Activated CD4-positive, CD25-positive, alpha-beta regulatory T cell treated with anti-CD3 and anti-CD28 coated beads, Interleukin-2, amount 50 U/mL, for 24 hours (primary cell): Measurements from ENCODE around the gene FBXO47.
A peak's percentile ranks its signal among the peaks of the same experiment; 100 is the strongest.
"Not testable (repeated sequence)": the region's sequence is repeated elsewhere in the genome, so short reads cannot be mapped to it uniquely, and the experiment has no call there.

Experiments
- ATAC-seq, 2 donors: fragments of 150-1000 bp; cut with Tn5 transposase; one replicate each; pipeline ENCODE4 v1.10.0; 2021; ENCODE audit warnings: mild to moderate bottlenecking in 1 of 2, moderate library complexity in 1 of 2

FBXO47 gene

DNA sequence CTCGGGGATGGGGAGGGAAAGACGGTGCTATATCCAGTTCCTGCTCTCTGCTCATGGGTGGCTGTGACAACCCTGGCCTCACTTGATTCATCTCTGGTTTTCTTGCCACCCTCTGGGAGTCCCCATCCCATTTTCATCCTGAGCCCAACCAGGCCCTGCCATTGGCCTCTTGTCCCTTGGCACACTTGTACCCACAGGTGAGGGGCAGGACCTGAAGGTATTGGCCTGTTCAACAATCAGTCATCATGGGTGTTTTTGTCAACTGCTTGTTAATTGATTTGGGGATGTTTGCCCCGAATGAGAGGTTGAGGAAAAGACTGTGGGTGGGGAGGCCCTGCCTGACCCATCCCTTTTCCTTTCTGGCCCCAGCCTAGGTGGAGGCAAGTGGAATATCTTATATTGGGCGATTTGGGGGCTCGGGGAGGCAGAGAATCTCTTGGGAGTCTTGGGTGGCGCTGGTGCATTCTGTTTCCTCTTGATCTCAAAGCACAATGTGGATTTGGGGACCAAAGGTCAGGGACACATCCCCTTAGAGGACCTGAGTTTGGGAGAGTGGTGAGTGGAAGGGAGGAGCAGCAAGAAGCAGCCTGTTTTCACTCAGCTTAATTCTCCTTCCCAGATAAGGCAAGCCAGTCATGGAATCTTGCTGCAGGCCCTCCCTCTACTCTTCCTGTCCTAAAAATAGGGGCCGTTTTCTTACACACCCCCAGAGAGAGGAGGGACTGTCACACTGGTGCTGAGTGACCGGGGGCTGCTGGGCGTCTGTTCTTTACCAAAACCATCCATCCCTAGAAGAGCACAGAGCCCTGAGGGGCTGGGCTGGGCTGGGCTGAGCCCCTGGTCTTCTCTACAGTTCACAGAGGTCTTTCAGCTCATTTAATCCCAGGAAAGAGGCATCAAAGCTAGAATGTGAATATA is 46.6 kb downstream of the FBXO47 start:
- no peak for ATAC-seq

DNA sequence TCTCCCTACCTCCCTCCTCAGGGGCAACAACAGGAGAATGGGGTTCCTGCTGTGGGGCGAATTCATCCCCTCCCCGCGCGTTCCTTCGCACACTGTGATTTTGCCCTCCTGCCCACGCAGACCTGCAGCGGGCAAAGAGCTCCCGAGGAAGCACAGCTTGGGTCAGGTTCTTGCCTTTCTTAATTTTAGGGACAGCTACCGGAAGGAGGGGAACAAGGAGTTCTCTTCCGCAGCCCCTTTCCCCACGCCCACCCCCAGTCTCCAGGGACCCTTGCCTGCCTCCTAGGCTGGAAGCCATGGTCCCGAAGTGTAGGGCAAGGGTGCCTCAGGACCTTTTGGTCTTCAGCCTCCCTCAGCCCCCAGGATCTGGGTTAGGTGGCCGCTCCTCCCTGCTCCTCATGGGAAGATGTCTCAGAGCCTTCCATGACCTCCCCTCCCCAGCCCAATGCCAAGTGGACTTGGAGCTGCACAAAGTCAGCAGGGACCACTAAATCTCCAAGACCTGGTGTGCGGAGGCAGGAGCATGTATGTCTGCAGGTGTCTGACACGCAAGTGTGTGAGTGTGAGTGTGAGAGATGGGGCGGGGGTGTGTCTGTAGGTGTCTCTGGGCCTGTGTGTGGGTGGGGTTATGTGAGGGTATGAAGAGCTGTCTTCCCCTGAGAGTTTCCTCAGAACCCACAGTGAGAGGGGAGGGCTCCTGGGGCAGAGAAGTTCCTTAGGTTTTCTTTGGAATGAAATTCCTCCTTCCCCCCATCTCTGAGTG is 47.7 kb downstream of the FBXO47 start:
- ATAC-seq: no peak

DNA sequence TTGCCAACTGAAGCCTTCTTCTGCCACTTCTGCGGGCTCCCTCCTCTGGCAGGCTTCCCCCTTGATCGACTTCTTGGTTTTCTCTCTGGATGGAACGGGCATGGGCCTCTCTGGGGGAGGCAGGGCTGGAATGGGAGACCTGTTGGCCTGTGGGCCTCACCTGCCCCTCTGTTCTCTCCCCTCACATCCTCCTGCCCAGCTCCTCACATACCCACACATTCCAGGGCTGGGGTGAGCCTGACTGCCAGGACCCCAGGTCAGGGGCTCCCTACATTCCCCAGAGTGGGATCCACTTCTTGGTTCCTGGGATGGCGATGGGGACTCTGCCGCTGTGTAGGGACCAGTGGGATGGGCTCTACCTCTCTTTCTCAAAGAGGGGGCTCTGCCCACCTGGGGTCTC is 48.3 kb downstream of the FBXO47 start:
- ATAC-seq: no peak

DNA sequence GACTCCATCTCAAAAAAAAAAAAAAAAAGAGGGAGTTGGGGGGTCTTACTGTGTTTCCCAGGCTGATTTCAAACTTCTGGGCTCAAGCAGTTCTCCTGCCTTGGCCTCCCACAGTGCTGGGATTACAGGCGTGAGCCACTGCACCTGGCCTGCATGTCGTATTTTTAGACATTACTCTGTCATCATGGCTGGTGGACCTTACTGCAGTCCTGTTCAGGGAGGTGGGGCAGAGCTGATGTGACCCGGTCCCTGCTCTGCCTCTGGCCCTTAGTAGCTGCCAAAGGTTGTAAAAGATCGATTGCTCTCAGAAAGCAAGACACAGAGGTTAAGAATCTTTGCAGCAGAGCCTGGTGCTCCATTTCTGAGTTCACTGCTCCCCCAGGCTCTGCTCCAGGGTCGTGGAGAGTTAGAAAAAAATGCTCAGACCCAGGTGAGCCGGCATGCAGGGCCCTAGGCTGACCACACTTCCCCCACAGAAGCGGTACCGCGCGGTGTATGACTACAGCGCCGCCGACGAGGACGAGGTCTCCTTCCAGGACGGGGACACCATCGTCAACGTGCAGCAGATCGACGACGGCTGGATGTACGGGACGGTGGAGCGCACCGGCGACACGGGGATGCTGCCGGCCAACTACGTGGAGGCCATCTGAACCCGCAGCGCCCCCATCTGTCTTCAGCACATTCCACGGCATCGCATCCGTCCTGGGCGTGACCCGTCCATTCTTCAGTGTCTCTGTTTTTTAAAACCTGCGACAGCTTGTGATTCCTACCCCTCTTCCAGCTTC is 48.9 kb downstream of the FBXO47 start:
- no peak for ATAC-seq

DNA sequence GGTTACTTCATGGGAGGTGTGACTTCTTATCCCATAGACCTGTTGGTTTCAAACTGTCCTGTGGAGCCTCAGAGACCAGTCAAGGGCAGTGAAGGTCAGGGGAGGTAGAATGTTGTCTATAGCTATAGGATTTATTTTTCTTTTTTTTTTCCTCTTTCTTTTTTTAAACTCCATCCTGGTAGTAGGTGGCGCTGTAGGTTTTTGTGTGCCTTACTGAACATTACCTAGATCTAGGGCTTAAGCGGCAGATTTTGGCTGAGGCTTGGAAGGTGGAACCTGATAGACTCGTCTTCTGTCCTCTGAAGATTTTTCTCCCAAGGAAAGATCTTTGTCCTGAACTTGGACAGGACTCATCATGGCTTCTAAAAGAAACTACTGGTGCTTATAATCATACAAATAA is 49.9 kb downstream of the FBXO47 start:
- no peak for ATAC-seq

DNA sequence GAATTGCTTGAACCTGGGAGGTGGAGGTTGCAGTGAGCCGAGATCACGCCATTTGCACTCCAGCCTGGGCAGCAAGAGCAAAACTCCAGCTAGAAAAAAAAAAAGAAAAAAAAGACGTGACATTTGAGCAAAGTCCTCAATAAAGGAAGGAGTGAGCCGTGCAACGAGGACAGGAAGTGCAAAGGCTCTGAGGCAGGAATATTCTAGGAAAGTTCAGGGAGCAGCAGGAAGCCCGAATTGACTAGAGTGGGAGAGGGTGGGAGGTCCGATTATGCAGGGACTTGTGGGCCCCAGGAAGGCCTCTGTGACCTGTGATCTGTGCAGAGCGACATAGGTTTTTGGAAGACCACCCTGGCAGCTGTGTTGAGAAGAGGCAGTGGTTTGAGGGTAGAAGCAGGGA is 50.4 kb downstream of the FBXO47 start:
- ATAC-seq: no peak

DNA sequence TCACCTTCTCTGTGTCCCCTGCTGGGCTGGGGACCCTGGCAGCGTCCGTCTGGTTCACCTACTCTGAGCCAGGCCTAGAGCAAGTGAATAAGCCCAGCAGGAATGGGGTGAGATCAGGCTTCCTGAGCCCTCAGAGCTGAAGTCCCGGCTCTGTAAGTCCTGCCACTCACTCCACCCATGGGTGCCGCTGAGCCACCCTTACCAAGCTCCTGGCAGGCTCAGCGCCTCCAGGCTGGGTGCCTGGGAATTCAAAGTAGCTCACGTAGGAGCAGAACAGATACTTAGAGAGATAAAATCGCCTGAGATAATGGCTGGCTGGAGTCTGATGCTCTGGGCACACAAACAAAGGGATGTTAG is 51.6 kb downstream of the FBXO47 start:
- no peak for ATAC-seq

DNA sequence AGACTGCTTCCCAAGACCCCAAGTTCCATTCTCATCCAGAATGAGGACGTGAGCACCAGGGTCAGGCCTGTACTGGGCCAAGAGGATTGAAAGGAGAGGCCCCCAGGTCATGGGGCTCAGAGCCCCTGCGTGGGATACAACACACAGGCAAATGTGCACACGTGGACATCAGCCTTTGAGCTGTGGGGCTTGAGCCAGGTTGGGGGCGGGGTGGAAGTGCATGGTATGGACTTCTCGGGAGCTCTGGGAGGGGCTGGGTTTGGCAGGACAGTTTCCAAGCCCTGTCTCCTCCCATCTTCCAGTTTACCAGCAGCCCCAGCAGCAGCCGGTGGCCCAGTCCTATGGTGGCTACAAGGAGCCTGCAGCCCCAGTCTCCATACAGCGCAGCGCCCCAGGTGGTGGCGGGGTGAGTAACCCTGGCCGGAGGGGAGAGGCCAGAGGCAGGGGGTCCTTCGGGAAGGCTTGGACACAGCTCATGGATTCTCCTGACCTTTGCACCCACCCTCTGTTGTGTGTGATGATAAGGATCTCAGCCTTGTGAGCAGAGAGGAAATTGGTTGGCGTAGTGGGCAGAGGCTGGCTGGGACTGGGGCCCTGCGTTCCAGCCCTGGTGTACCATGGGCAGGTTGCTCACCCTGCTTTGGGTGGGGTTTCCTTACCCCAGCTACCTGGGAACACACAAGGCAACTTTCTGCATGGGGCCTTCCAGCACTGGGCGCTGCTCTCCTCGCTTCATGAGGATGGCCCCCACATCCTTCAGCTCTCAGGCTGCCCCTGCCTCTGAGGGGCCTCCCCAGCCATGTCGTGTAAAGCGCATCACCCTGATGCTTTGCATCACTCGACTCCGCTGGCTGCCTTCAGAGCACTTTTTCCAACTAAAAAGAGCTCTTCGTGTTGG is 52.2 kb downstream of the FBXO47 start:
- ATAC-seq: no peak

DNA sequence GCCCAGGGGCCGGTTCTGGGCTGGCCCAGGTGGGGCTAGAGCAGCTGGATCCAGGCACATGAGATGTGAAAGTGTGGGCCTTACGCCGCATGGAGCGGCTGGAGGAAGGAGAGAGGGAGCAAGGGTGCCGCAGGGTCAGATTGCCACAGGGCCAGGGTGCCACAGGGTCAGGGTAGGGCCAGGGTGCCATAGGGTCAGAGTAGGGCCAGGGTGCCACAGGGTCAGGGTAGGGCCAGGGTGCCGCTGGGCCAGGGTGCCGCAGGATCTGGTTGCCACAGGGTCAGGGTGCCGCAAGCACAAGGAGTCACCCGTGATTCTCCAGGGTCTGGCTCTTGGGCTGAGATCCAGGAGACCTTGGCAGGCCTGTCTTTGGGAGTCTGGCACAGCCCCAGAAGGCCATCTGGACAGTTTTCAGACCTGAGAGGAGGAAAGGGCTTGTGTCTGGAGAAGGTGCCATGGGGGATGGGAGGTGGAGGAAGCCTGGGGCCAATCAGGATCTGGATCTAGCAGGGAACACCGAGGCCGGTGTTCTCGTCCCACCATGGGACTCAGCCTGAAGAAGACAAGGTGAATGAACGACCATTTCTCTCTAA is 54.9 kb downstream of the FBXO47 start:
- ATAC-seq: no peak

DNA sequence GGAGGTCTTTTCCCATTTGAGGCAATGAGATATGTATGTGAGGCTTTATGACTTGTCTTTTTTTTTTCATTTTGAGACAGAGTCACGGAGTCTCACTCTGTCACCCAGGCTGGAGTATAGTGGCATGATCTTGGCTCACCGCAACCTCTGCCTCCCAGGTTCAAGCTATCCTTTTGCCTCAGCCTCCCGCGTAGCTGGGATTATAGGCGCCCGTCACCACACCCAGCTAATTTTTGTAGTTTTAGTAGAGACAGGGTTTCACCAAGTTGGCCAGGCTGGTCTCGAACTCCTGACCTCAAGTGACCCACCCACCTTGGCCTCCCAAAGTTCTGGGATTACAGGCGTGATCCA is 55.5 kb downstream of the FBXO47 start:
- not testable (repeated sequence) for ATAC-seq

DNA sequence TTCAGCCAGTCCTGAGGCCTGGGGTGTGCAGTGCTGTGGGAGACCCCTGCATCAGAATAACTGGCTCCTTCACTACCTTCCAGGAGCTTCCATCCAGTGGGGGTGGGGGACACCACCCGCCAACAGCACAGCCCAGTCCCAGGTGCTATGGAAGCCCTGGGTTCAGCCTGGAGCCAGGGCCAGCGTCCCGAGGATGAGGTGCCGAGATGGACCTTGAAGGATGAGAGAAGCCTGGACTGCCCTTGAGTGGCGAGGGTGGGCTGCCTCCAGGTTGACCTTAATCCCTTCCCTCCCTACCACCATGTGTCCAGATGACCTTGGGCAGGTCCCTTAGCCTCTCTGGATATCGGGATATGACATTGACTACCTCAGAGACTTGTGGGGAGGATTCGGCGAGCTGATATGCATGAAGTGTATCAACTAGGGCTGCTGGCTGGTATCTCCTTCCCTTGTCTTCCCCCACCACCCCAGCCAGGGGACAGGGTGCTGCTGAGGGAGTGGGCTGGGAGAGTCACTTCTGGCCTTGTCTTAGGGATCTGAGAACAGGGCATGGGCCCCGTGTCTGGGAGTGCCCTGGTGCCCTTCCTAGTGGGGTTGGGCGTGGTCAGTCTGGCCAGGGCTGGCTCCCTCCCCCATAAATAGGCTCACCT is 56.0 kb downstream of the FBXO47 start:
- no peak for ATAC-seq

DNA sequence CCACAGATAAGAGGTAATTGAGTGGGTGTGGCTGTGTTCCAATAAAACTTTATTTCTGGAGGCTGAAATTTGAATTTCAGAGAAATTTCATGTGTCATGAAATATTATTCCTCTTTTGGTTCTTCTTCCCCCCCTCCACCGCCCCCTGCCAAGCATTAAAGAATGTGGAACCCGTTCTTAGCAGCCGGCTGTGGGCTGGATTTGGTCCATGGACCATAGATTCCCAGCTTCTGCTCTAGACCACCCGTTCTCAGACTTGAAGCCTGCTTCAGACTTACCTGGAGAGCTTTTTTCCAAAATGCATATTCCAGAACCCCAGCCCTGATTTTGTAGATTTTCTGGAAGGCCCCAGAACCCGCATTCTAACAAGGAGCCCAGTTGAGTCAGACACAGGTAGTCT is 56.9 kb downstream of the FBXO47 start:
- no peak for ATAC-seq

DNA sequence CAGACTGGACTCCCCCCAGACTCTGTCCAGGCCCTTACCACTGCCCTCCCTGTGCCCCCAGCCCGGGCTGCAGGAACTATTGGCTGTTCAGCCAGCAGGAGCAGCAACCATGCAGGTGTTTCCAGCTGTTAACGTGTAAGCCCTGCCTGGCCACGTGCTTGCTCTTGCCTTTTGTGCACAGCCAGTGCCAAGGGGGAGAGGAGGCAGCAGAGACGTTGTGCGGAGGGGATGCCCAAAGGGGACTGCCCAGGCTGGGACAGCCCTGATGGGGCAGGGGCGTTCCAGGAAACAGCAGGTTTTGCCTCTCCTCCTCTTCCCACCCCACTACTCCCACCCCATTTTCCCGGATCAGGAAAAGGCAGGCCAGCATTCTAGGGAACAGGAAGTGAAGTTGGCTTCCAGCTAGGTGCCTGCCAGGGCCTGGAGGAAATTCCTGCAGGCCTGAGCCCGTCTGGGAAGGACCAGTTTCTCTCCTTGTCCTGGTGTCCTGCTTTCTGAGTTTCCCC is 58.5 kb downstream of the FBXO47 start:
- peak; percentile 21 to 53 for ATAC-seq

DNA sequence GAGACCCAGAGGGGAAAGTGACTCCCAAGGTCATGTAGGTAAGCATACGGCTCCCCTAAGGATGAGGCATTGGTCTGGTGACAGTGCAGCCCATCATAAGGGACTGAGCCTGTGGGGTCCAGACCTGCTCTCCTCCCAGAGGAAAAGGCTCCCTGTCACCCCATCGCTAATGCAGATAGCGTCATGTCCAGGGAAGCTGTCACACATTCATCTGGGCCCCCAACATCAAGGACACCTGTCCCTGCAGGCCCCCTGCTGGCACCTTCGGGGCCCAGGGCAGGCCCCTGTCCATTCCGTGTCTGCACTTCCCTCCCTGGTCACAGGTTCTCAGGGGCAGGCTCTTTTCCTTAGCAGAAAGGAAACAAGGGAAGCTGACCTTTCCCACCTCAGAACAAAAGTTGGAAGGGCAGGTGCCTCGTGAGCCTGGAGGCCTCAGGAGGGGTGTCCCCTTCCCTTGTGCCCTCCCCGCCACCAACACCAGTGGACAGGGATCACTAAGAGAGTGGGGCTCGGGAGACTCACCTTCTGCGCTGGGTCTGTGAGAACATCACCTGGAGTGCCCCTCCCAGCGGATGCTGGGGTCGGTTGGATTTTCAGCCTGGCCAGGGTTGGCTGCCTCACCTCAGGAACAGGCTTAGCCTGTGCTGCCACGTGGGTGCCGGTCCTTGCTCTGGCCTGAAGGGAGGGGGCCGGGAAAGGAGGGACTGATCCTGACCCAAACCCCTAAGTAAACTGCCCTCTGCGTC is 59.1 kb downstream of the FBXO47 start:
- ATAC-seq: no peak

DNA sequence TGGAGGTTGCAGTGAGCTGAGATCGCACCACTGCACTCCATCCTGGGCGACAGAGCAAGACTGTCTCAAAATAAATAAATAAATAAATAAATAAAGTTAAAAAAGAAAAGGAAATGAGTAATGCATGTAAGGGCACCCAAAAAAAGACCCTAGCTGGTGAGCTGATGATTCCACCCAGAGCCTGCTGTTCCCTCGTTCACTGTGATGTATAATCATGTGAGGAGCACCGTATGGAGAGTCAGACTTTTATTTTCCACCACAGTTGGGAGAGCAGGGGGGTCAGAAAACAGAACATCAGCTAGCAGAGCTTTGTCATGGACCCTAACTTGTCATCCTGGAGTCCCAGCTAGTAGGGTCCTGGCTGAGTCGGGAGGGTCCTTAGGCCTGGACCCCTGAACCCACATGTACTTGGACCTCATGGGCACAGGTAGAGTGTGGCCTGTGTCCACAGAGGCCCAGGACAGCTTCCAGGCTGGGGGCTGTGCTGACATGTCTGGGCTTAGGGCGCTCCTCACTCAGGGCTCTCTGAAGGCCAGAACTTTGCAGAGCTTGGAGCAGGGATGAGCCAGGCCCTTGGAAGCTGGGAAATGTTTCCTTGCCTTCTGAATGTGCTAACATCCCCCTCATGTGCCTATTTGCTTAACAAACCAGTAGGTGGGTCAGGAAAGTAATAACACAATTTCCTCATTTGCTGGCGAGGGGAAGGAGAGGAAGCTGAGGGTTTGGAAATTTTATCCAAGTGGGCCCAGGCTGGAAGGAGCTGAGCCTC is 60.6 kb downstream of the FBXO47 start:
- no peak for ATAC-seq

DNA sequence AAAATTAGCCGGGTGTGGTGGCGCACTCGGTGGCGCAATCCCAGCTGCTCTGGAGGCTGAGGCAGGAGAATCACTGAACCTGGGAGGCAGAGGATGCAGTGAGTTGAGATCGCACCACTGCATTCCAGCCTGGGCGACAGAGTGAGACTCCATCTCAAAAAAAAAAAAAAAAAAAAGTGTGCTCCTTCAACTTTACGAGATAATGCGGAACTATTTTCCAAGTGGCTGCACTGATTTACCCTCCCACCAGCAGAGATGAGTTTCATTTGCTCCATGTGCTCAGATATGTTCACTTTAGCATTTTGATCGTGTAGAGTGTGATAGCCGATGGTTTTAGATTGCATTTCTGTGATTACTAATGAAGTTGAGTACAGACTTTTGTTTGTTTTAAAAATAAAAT is 61.8 kb downstream of the FBXO47 start:
- no peak for ATAC-seq

DNA sequence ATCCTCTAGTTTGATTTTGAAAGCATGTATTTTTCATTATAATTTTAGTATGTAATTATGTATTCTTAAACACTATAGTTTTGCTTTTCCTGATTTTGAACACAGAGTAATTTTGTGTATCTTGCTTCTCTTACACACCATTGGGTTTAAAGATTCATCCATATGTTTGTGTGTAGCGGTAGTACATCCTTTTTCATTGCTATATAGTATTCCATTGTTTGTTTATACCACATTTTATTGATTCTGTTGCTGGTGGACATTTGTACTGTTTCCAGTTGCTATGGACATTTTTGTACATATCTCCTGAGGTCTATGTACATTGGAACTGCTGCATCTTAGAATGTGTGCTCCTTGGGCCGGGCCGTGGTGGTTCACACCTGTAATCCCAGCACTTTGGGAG is 62.3 kb downstream of the FBXO47 start:
- ATAC-seq: no peak

DNA sequence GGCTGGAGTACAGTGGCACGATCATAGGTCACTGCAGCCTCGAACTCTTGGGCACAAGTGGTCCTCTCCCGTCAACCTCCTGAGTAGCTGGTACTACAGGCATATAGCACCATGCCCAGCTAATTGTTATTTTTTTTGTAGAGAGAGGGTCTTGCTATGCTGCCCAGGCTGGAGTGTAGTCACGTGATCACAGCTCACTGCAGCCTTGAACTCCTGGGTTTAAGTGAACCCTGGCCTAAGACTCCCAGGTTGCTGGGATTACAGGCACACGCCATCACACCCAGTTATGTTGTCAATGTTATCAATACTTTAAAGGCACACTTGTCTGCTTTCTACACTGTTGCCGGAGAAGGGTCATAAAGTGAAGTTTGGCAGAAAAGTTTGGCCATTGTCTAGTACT is 63.8 kb downstream of the FBXO47 start:
- ATAC-seq: no peak

DNA sequence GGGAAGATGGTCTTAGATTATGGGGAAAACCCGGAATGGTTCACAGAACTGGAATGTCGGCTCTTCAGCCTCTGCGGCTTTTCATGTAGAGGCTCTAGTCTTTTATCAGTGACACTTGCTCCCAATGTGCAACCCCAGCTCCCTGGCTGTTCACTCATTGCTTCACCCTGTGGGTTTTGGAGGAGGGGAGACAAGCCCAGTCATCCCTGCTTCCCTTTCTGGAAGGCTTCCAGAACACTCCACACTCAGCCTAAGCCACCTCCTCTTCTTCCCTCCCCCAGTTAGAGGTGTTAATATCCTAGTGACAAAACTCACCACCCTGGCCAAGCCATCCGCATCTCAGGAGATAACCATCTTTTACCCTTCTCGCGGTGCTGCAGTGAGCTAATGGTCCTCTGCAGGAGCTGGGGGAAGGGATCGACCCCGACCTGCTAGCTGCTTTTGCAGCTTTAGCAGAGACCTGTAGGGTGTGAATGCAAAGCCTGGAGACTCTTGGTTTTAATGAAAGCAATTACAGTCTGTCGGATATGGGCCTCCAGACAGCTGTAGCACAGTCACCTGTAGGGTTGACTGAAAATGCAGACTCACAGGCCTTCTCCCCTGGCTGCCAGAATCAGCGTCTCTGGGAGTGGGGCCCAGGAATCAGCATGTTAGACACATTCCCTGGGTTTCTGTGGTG is 66.1 kb downstream of the FBXO47 start:
- ATAC-seq: no peak
